Endodermal cell (in vitro differentiated cells): ENCODE measurements around the gene PIAS2. TPM values are rescaled to one million over a fixed set of nuclear protein-coding genes. Genes with fewer than 3 reads are reported as not detected.

ENCODE experiments used
- DNase-seq: peaks from one replicate; pipeline ENCODE4 v3.0.0-alpha.2; 2017
- H3K27ac ChIP-seq: 2 replicates; pipeline ENCODE4 v1.5.1; 2013; ENCODE audit warnings: mild to moderate bottlenecking, low read depth, low read length, moderate library complexity
- H3K27me3 ChIP-seq: 2 replicates; pipeline ENCODE4 v1.6.1; 2013; ENCODE audit warnings: mild to moderate bottlenecking, low read length, moderate library complexity; ENCODE audit not compliant: insufficient read depth, control insufficient read depth, poor library complexity, severe bottlenecking
- H3K36me3 ChIP-seq: 2 replicates; pipeline ENCODE4 v1.7.0; 2013; ENCODE audit warnings: mild to moderate bottlenecking, low read length, moderate library complexity; ENCODE audit not compliant: control insufficient read depth, insufficient read depth
- H3K4me1 ChIP-seq: one replicate; pipeline ENCODE4 v1.7.0; 2013; ENCODE audit warnings: low read length; ENCODE audit not compliant: control insufficient read depth, insufficient read depth
- H3K4me3 ChIP-seq: 2 replicates; pipeline ENCODE4 v1.5.1; 2013; ENCODE audit warnings: mild to moderate bottlenecking, low read length, moderate library complexity
- H3K9ac ChIP-seq: 2 replicates; pipeline ENCODE4 v1.6.1; 2013; ENCODE audit warnings: mild to moderate bottlenecking, low read length, moderate library complexity; ENCODE audit not compliant: poor library complexity, severe bottlenecking; ENCODE audit errors: extremely low read depth
- H3K9me3 ChIP-seq: 2 replicates; pipeline ENCODE4 v1.6.1; 2013; ENCODE audit warnings: mild to moderate bottlenecking, low read length, moderate library complexity; ENCODE audit not compliant: control insufficient read depth
- H3K27ac Mint-ChIP-seq: 2 replicates; pipeline ENCODE4 v1.8.0; 2020; ENCODE audit warnings: mixed read lengths
- H3K27me3 Mint-ChIP-seq: 2 replicates; pipeline ENCODE4 v1.8.0; 2021; ENCODE audit warnings: mild to moderate bottlenecking, mixed read lengths; ENCODE audit not compliant: insufficient read depth
- H3K36me3 Mint-ChIP-seq: 2 replicates; pipeline ENCODE4 v1.8.0; 2020; ENCODE audit warnings: low read depth, mixed read lengths
- H3K4me1 Mint-ChIP-seq: 2 replicates; pipeline ENCODE4 v1.8.0; 2020; ENCODE audit warnings: mixed read lengths
- H3K4me3 Mint-ChIP-seq: 2 replicates; pipeline ENCODE4 v1.8.0; 2020; ENCODE audit warnings: mild to moderate bottlenecking, moderate library complexity, mixed read lengths
- H3K9me3 Mint-ChIP-seq: 2 replicates; pipeline ENCODE4 v1.8.0; 2020; ENCODE audit warnings: mild to moderate bottlenecking, mixed read lengths
- CTCF ChIP-seq: fragments of 200-600 bp; sonication (generic); conservative IDR thresholded peaks from 2 replicates; pipeline ENCODE4 v1.5.0; 2021; ENCODE audit warnings: antibody characterized with exemption, mild to moderate bottlenecking
- WGBS, 2 experiments: methylation state at CpG; one replicate each; pipeline versions ENCODE4 v1.1.5 to v1.1.7; 2013; ENCODE audit warnings: missing lambda C conversion rate in 2 of 2, mixed read lengths in 1 of 2; ENCODE audit not compliant: insufficient coverage in 1 of 2, insufficient read length in 1 of 2; 5-methylcytosine and 5-hydroxymethylcytosine counted together
- total RNA-seq, 2 donors: library from RNA; stranded (reverse); fragmentation: NEBNext Ultra II Directional in 1 of 2; extraction: Animal tissue kit (Norgen Biotek cat#: 25700) in 1 of 2; gene quantifications; 2 replicates in 1 of 2; 3 replicates in 1 of 2; pipeline ENCODE4 v1.2.1, GENCODE V29; 2021

PIAS2 gene
- total RNA-seq, 2 donors from 2014 or later, result 34.8 to 52.0 TPM

GRCh38 chr18:46849007-46849406 is 68.3 kb downstream of the PIAS2 start:
- no peak for TF ChIP-seq CTCF
- H3K4me1 Mint-ChIP-seq, result no peaks in the 10 kb centered on the region
- no peaks in the 10 kb centered on the region for H3K27me3 Mint-ChIP-seq
- no peak overlapping the region for H3K27ac Mint-ChIP-seq
- peaks cover 9% of the 10 kb centered on the region for H3K36me3 Mint-ChIP-seq
- H3K9ac ChIP-seq, result no peak overlapping the region
- no peak overlapping the region for H3K27ac ChIP-seq
- no peak overlapping the region for H3K4me3 ChIP-seq
- H3K9me3 ChIP-seq, result no peaks in the 10 kb centered on the region
- H3K4me1 ChIP-seq, result no peaks in the 10 kb centered on the region
- no peak for DNase-seq
- H3K9me3 Mint-ChIP-seq, result no peaks in the 10 kb centered on the region
- no peak overlapping the region for H3K4me3 Mint-ChIP-seq
- no peaks in the 10 kb centered on the region for H3K27me3 ChIP-seq
- peaks cover 4% of the 10 kb centered on the region for H3K36me3 ChIP-seq

DNA sequence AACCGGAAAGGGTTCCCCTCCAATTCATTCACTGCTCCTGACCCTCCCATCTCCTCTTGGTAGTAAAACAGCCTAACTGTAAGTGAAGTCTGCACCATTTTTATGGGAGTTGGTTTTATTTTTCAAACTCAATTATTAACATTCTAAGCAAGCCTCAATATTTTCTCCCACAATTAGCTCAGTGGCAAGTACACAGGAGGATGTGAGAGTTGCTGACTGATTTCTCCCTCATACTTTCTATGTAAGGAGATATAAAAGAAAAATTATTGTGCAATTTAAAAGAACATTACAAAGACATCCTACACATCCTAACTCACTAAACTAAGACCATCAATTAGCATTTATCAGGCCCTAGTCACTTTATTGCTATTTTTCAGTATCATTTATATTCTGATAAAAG is 73.9 kb downstream of the PIAS2 start:
- Histone ChIP-seq H3K9ac (no peak overlapping the region), H3K36me3 (peaks cover 3% of the 10 kb centered on the region), H3K4me1 (no peaks in the 10 kb centered on the region), H3K9me3 (no peaks in the 10 kb centered on the region), H3K4me3 (no peak overlapping the region), H3K27me3 (no peaks in the 10 kb centered on the region), H3K27ac (no peak overlapping the region)
- no peak for DNase-seq
- Mint-ChIP-seq H3K27me3 (no peaks in the 10 kb centered on the region), H3K4me1 (no peaks in the 10 kb centered on the region), H3K9me3 (no peaks in the 10 kb centered on the region), H3K36me3 (no peaks in the 10 kb centered on the region), H3K27ac (no peak overlapping the region), H3K4me3 (no peak overlapping the region)
- TF ChIP-seq CTCF, result no peak
- WGBS, 2 experiments, result 100% methylated on average over 1 of the region's 1 CpG

DNA sequence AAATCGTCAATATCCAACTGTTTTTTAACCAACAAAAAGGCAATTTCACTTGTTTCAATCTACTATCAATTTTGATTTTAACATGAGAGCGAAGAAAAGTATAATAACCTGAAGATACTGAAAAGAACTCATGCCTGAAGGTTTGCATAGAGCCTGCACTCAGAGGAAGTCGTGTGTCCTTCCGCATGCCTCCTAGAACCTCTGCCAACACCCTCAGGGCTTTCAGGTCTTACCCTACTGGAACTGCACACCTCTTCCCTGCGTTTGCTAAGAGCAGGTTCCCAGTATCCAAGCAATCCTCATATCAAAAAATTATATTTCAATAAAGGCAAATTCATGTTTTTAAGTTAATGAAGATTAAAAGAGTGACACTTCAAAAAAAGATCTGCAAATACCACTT is 74.7 kb downstream of the PIAS2 start:
- no peak overlapping the region for H3K9ac ChIP-seq
- H3K9me3 ChIP-seq, result no peaks in the 10 kb centered on the region
- H3K36me3 ChIP-seq, result peaks cover 6% of the 10 kb centered on the region
- H3K27me3 Mint-ChIP-seq, result no peaks in the 10 kb centered on the region
- H3K27me3 ChIP-seq, result no peaks in the 10 kb centered on the region
- no peaks in the 10 kb centered on the region for H3K36me3 Mint-ChIP-seq
- no peak for TF ChIP-seq CTCF
- DNase-seq, result no peak
- no peak overlapping the region for H3K4me3 ChIP-seq
- H3K9me3 Mint-ChIP-seq, result no peaks in the 10 kb centered on the region
- no peak overlapping the region for H3K27ac Mint-ChIP-seq
- no peak overlapping the region for H3K27ac ChIP-seq
- H3K4me1 Mint-ChIP-seq, result no peaks in the 10 kb centered on the region
- no peak overlapping the region for H3K4me3 Mint-ChIP-seq
- 84 to 93% methylated on average over 3 to 5 of the region's 5 CpGs for WGBS, 2 experiments
- H3K4me1 ChIP-seq, result no peaks in the 10 kb centered on the region
